GM19238 (cell line): ENCODE measurements around the gene FLCN.
A peak's percentile ranks its signal among the peaks of the same experiment; 100 is the strongest.
"Not testable (repeated sequence)": the region's sequence is repeated elsewhere in the genome, so short reads cannot be mapped to it uniquely, and the experiment has no call there.

Experiments
- DNase-seq: peaks from one replicate; pipeline ENCODE4 v3.0.0; 2011; ENCODE audit warnings: low spot score; ENCODE audit not compliant: insufficient read length

FLCN gene

DNA sequence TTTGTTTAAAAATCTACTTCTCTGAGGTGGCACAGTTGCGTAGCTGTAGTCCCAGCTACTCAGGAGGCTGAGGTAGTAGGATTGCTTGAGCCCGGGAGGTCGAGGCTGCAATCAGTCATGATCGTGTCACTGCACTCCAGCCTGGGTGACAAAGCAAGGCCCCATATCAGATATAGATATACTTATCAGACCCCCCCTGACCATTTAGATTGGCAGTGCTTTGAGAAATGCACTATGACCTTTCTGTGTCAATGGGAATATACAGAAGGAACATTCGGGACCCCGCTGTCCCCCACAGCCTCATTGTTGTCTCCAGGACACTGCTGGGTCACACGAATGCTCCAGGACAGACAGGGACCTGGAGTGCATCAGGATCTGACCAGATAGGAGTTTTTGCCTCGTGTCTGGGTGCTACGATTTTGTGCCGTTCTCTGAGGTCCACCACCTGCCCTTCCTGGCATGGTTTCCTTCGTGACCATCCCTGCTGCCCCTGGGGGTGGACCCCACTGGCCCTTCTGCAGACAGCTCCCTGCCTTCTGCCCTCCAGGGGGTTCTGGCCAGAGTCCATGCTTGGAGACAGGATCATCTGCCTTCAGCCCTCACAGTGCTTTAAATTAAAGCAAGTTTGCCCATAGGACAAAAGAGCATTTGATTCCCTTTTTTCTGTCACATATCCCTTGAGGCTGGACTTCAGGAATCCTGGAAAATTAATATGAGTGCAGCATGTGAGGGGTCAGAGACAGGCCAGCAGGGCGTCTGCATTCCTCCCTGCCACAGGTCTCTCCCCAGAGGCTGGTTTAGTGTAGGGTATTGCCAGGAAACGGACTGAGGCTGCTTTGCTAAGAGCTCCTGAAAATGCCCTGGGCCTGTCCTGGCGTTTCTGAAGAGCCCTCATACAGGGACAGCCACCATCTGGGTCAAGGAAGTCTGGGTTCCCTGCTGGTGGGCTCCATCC lies 50.1 kb downstream of the FLCN start:
- no peak for DNase-seq

DNA sequence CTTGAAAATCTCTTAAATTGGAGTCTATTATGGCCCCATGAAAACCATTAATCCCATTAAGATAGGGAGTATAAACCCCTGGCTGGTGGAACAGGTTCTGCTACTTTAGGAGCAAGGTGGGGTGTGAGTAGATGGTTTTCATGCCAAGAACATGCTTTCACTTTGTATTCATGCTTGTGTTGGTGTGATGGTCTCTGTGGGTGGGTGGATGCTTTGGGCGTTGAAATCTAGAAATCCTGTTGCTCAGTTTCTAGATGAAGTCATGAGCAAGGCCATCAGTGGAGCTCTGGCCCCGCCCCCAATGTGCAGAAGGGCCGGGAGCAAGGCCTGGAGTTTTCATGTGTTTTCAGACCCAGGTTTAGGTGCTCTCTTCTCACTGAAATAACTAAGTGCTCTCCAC lies 50.9 kb downstream of the FLCN start:
- DNase-seq: no peak

DNA sequence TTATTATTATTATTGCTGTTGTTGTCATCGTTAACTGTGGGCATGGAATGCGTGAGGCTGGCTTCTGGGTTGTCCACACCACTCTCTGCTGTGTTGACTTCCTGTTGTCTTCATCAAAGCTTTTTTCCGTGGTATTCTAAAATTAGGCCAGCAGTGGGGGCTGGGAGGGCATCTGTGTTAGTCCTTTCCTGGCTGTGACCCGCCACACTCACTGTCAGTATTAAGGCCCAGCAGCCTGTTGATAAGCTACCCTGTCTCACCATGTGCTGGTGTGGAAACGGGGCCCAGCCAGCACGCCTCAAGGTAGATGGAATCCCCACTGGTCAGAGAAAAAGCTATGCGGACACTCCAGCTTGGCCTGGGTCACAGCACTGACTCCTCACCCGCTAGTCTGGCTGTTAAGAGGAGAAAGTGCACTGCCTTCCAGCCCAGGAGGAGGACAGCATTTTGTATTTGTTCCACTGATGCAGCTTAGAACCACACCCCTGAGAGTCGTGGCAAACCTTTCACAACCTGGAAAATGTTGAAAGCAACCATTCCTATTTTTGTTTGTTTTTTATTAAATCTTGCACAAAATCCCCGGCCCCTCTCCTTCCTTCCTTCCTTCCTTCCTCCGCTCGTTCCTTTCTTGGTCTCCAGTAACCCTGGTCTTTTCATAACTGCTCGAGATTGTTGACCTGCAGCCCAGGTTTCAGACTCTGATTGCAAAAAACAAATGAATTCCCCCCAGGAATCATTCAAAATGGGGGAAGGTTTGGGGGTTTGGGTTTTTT lies 51.8 kb downstream of the FLCN start:
- DNase-seq: not testable (repeated sequence)

DNA sequence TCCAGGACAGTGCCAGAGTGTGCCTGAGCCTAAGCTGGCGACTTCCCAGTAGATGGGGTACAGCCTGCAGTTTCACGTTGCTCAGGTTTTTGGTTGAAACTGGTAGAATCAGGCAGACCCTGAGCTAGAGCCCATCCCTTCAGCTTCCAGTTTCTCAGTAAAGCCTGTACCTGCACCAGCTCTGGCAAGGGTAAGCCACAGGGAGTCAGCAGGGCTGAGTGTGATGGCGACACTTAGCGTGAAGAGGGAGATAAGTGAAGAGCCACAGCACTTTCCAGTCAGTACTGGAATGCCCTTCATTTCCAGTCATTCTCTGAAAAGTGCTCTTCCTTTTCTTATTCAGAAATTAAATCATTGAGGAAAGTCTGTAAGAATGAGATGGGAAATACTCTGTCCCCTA lies 53.2 kb downstream of the FLCN start:
- no peak for DNase-seq

DNA sequence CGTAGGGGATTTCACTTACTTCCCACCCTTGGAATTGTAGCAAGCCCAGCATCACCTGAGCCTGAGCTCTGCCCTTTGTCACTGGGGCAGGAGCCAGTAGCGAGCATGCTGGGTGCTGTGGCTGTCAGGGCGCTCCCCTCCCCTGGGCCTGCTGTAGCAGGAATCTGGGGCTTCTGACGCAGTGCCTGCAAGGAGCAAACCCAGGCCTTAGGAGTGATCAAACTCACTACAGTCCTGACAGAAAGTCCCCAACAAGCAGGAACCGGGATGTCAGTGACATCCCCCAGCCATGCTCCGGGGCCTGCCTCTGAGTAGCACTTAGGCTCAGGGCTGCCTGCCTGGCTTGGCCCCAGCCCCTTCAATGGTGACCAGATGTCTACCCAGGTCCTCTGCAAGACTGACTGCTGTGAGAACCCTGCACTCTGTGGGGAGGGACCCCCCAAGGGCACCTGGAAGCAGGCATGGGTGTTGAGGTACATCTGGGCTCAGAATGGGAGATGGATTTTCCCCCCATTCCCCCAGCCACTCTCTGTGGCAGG lies 54.3 kb downstream of the FLCN start:
- no peak for DNase-seq

DNA sequence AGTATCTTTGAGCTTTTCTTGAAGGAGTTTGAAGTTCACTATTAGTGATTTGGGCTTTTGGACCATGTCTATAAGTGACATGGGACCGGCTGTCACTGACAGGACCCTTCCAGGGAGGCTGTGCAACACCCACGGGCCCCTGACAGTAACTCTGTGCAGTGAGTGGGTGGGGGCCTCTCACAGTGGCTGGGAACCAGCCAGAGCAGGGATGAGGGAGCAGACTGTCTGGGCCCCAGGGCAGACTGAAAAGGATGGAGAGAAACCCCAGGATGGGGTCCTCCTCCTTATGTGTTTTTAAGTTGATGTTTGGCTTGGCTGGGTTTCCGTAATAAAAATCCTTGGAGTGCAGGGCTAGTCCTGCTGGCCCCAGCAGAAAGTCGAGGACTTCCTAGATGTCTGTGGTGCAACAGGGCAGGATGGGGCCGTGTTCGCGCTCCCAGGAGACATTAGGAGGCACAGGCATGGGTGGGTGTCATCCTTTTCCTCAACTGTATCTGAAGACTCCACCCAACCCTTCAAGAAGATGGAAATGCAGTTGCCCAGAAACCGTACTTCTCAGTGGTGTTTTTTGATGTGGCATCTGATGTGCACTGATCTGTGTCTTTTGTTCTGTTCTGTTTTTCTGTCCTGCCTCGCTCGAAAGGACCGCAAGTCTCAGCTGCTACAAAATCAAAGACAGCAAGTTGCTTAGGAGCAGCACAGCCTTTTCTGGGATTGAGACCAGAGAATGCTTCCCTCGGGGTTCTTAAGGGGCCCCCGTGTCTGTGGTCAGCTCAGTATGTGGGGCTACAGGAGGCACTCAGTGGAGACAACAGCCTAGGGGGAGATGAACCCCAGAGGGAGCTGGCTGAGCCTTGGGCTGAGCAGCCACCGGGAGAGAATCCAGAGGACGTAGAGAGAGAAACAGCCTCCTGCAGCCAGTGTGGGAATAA lies 55.0 kb downstream of the FLCN start:
- DNase-seq: no peak

DNA sequence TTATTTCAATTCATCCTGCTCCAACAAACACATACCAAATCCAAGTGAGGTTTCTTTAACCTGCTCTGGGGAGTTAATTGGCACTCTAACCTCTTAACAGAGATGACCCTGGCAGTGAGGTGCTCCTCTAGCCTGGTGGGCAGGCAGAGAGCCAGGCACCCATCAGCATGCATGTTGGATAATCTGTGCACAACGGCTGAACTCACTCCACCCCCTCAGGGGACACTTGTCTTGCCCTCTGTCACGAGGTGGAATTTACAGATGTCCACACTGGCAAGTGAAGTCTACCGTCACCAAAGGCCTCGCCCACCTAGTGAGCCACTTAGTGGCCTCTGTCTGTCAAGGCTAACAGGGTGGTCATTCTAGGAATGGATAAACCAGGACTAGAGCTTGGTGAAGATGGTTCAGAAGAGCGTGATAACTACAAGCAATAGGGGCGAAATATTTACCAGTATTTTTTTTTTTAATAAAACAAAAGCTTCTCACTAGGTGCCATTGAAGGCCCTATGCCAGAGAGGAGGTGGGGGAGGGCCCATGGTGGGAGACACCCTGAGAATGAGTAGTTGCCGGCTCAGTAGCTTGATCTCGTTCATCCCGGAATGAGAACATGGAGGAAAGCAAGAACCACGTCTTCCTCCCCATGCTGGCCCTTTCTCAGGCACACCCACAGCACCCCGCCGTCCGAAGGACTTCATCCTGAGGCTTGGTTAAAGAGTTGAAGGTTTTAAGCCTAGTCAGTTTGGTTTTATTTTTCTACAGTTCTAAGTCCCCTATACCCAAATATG lies 56.0 kb downstream of the FLCN start:
- DNase-seq: no peak

DNA sequence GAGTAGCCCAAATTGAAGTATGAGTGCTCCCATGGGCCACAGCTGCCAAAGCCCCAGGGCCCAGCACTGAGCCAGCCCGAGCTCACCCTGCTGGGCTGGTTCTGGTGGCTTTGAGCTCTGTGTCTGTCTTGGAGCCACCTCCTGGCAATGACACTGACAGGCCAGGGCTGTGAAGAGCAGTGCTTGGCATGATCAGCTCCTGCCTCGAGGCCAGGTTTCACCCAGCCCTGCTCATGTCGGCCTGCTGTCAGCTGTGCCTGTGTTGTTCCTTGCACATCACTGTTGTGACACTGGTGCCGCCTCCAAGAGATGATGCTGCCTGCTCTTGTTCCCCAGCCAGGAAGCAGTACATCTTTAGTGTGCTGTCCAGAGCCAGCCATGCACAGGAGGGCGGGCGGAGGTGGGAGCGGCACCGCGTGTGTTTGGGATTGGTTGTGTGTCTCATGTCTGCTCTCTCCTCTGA lies 56.8 kb downstream of the FLCN start:
- DNase-seq: no peak

DNA sequence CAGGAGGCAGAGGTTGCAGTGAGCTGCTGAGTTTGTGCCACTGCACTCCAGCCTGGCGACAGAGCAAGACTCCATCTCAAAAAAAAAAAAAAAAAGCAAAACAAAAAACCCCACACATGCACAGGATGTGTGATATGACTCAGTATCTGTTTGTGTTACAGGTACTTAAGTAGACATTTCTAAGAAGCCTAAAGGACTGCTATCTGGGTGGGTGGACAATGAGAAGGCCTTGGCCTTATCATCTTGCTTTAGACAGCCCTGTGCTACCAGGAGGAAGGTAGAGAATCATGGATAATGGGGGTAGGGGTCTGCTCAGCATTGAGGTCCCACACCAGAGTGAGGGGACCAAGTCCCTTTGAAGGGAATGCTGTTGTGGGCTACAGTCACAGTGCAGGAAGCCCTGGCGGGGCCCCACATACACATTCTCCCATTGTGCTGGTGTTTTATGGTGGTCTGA lies 57.6 kb downstream of the FLCN start:
- DNase-seq: peak; percentile 41

DNA sequence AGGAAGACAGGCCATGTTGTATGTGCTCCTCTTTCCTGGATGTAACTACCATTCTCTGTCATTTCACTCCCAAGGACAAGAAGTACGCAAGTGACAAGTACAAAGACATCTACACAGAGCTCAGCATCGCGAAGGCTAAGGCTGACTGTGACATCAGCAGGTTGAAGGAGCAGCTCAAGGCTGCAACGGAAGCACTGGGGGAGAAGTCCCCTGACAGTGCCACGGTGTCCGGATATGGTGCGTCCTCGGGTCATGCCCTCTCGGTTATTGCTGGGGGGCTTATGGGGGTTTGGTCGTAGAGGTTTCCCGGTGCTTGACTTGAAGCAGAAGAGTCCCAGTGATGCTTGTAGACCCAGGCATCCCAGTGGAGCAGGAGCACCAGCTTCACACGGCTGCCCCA lies 59.8 kb downstream of the FLCN start:
- DNase-seq: no peak

DNA sequence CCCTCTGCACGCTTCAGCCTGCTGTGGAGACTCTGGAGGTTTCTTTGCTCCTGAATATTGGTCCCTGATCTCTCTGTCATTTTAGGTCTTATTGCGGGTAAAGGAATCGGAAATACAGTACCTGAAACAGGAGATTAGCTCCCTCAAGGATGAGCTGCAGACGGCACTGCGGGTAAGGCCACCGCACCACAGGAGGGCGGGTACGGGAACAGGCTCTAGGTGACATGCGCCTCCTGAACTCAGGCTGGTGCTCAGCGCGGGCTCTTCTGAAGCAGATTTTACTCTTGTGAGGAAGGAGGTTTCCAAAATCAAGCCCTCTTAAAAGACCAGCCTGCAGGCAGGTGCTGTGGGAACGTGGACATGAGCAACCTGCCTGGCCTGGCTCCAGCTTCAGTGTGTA lies 60.6 kb downstream of the FLCN start:
- DNase-seq: no peak

DNA sequence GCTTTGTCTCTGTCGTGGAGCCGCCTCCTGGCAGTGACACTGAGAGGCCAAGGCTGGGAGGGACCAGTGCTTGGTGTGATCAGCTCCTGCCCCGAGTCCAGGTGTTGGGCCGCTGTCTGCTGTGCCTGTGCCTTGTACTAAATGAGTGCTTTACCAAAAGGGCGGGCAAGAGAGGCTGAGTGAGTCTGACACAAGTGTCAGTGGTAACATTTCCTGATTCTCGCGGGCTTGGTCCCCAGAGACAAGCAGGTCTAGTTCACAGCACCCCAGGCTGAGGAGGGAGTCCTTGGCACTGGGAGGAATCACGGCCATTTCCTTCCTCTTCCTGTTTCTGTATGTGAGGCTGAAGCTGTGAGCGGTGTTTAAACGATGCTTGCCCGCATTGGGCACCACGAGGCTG lies 61.1 kb downstream of the FLCN start:
- no peak for DNase-seq

DNA sequence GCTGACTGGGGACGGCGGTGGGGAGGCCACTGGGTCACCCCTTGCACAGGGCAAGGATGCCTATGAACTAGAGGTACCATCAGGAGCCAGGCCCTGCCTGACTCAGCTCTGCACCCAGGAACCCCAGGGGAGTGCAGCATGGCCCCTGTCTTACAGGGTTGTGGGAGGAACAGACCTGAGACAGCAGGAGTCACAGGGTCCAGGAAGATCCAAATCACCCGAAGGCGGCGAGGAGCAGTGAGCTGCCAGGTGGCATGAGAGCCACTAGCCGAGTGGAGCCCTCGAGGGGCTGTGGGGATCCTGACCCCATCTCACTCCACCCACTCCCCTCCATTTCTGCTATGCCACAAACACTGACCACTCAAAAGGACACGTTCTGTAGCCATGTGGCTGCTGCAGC lies 61.6 kb downstream of the FLCN start:
- DNase-seq: no peak

DNA sequence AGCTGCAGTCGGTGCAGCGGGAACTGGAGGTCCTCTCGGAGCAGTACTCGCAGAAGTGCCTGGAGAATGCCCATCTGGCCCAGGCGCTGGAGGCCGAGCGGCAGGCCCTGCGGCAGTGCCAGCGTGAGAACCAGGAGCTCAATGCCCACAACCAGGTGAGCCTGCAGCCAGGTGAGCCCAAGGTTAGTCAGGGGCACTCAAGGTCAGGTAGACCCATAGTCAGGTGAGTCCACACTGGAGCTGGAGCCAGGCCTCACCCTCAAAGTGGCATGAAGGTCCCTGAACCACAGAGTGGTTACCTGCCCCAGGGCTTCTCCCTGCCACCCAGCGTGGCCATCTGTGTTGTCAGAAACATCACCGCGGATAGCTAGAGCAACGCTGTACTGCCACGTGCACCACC lies 63.0 kb downstream of the FLCN start:
- DNase-seq: no peak

DNA sequence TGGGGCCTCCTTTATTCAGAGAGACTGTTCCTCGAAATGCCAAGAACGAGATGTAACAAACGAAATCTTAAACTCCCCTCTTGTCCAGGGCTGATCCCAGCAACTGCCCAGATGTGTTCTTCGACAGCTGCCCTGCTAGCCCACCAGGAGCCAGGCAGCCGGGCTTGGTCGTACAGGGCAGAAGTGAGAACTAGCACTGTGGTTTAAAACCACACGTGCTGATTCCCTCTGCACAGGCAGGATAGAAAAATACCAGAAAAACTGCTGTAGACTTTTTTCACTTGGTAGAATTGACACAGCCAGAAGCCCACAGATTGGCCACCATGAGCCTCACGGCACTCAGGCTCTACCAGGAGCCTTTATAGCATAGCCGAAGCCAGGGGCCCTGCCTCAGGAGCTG lies 64.0 kb downstream of the FLCN start:
- DNase-seq: no peak

DNA sequence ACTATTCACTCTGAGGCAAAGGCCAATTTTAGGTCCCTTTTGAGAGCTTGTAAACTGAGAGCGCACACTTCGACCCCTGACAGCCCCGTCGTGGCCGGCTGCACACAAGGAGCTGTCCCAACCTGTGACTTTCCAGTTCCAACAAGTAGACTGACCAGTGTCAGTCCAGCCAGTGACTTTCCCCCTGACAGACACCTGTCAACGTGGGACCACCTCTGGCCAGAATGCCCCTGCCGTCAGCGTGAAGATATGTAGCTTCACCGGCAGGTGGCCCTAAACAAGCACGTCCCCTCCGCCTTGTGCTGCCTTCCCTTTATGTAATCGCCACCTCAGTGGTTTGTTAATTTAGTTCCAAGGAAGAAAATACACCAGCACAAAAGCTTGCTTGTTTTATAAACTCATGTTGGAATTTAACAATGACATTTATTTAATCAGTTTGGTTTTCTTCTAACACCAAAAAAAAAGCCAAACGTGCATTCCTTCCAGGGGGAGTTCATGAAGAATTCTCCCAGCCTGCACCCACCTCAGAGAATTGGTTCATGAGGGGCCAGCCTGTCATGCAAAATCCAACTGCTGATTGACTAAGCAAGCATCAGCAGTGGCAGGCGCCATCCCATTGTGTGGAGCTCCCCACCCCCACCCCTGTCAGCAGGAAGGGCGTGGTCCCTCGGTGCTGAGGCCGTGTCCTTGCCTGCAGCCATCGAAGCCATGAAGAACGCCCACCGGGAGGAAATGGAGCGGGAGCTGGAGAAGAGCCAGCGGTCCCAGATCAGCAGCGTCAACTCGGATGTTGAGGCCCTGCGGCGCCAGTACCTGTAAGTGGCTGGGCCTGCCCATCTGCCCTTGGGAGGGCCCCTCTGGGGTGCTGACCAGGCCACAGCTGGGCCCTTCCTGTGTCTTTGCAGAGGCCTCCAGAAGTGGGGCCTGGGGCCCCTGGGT lies 64.7 kb downstream of the FLCN start:
- DNase-seq: no peak

DNA sequence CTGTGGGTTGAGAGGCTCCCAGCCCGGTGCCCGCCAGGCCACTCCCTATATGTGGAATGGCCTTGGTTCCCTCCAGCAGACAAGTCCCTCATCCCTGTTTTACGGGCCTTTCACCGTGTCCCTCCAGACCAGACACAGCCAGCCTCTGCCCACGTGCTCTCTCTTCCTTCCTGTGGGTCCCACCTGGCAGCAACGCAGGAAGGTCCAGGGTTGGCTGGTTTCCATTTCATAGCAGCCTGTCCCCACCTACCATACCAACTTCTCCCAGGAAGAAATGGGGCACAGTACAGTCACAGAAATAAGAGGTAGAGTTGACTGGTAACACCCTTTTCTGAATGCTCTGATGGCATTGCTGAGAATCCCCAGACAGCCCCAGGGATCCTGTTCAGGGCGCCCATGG lies 65.8 kb downstream of the FLCN start:
- no peak for DNase-seq

DNA sequence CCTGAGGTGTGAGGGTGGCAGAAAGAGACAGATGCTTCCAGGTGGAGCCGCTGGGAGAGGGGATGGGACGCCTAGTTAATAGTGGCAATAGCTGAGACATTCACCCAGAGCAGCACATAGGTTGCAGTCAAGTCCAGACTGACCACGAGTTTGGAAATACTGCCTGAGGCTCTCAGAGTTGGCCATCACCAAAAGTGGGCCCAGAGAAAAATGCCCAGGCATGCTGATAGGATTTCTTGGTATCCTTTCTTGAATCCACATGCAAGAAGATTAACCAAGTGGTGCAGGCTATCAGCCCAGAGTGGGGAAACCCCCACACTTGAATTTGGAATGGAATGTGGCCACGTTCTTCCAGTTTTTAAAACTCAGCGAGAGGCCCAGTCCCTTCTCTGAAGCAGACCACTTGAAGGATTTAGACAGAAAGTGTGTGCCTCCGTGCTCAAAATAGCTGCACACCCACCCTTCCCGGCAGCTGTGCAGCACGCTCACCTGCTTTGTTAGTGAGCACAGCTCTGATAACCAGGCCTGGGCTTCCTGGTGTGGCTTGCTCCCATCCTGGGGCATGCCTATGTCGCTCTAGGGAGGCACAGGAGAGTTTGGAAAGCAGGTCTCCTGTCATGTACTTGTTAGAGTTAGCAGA lies 66.5 kb downstream of the FLCN start:
- no peak for DNase-seq

DNA sequence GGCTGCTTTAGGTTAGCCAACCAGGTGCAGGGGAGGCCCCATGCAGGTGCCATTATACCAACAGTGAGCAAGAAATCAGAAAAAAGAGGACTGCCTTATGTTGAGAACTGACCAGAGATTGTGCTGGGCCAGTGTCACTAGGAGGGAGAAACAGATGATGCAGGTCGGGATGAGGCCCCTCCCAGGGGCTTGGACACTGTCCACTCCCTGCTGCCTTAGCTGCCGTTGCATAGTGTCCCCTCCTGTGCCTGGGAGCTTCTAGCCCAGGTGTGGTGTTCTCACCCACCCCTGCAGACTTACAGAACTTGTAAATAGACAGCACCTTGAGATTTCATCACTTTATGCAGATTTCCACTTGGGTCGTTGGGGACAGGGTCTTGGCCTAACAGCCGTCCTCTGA lies 67.6 kb downstream of the FLCN start:
- DNase-seq: no peak
